GM21515 (cell line): ENCODE measurements around the gene ENHO.
"Not testable (repeated sequence)": the region's sequence is repeated elsewhere in the genome, so short reads cannot be mapped to it uniquely, and the experiment has no call there.

Experiments used
- ATAC-seq: cut with Tn5 transposase; IDR thresholded peaks from one replicate; pipeline ENCODE4 v1.9.1; 2021; ENCODE audit not compliant: unreplicated experiment

ENHO gene

DNA sequence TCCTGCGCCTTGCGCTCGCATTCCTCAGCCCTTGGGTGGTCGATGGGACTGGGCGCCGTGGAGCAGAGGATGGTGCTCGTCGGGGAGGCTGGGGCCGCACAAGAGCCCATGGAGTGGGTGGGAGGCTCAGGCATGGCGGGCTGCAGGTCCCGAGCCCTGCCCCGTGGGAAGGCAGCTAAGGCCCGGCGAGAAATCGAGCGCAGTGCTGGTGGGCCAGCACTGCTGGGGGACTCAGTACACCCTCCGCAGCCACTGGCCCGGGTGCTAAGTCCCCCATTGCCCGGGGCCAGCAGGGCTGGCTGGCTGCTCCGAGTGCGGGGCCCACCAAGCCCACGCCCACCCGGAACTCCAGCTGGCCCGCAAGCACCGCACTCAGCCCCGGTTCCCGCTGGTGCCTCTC is 40.0 kb downstream of the ENHO start:
- not testable (repeated sequence) for ATAC-seq

DNA sequence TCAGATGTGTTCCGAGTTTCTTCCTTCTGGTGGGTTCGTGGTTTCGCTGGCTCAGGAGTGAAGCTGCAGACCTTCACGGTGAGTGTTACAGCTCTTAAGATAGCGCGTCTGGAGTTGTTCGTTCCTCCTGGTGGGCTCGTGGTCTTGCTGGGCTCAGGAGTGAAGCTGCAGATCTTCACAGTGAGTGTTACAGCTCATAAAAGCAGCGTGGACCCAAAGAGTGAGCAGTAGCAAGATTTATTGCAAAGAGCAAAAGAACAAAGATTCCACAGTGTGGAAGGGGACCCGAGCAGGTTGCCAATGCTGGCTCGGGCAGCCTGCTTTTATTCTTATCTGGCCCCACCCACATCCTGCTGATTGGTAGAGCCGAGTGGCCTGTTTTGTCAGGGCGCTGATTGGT is 41.2 kb downstream of the ENHO start:
- not testable (repeated sequence) for ATAC-seq

DNA sequence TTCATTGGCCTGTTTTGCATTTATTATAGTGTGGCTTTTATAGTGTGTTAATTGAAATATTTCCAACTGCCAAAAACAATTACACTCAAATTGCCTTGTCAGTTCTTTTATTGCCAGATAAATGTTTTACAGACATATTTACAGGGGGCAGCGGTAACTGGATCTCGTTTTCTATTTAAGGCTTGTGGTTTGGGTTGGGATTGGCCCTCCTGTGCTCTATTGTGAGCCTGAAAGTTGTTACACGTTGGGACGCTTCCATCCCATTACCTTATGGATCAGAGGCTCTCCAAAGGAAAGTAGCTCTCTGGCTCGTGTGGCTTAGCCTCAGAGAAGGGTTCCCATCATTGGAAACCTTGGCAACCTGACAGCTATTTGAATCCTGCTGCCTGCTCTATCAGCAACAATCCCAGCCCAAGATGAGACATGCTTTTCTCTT is 43.3 kb downstream of the ENHO start:
- ATAC-seq: no peak

DNA sequence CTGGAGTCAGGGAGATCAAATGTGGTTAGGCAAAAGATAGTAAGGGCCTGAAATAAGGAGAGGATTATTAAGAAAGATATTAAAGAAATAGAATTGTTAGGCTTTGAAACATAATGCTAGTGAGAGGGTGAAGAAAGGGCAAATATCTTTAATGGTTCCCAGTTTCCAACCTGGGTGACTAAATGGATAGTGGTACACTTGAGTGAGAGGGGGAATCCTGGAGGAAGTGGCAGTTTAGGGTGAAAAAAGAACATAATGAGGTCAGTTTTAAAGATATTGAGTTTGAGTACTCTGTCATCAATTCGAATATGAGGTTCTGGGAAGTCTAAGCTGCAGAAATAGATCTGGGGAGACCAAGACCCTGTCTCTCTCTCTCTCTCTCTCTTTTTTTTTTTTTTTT is 45.2 kb downstream of the ENHO start:
- ATAC-seq: no peak

DNA sequence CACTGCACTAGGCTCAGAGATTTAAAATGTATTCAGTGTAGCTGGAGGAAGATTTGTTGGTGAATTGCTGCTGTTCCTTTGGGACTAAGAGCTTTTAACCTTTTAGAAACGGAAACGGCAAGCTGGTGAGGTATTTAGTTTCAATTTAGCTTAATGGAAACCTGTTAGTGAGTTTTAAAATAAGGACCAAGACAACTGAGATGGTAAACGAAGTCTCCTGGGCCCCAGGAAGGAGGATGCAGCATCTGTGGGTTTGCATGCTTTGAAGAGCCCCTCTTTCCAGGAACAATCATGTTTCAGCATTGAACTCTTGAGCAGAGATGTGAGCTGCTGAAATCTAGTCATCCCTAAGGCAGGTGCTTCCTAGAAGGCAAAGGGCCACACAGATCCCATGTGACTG is 47.7 kb downstream of the ENHO start:
- no peak for ATAC-seq
